ENCODE results near the gene PGA3. TPM values are rescaled to one million over a fixed set of nuclear protein-coding genes. Genes with fewer than 3 reads are reported as not detected.
A peak's percentile ranks its signal among the peaks of the same experiment; 100 is the strongest.
"Not testable (repeated sequence)": the region's sequence is repeated elsewhere in the genome, so short reads cannot be mapped to it uniquely, and the experiment has no call there.

PGA3 gene
- total and polyA plus RNA-seq, 7 donors, result 0.06 to 25.2 (median 2.5) TPM; not detected in 2

- Histone ChIP-seq H3K27me3 (no peaks in the 10 kb centered on the region), H3K4me3 (peak overlapping the region; percentile 55 to 95 (median 74)), H3K27ac (peak overlapping the region; percentile 91 to 99 (median 98)), H3K4me1 (peaks cover 0 to 43% (median 35%) of the 10 kb centered on the region in 4 donors), H3K36me3 (no peaks in the 10 kb centered on the region), H3K9me3 (no peaks in the 10 kb centered on the region)
- intact Hi-C loops (cut with DNase I), result loop anchor here (5.0 kb wide), 1 partner anchor 320 kb away; the partner anchor contains the start of gene CCDC86
- TF ChIP-seq CTCF (IDR thresholded peaks at IDR 0.05), result no peak
- TF ChIP-seq POLR2A (IDR thresholded peaks at IDR 0.05), result no peak
- TF ChIP-seq POLR2AphosphoS5 (IDR thresholded peaks at IDR 0.05), result no peak
- TF ChIP-seq EP300 (IDR thresholded peaks at IDR 0.05), result no peak
- DNase-seq, result peak; percentile 37
- whole genome bisulfite sequencing, 2 donors, result 78 to 81% methylated on average over 8 of the region's 8 CpGs
Measured at GRCh38 chr11:61162092-61162941, 41.0 kb upstream of the PGA3 start.

GRCh38 chr11:61163021-61163420 is 40.3 kb upstream of the PGA3 start:
- H3K27me3 ChIP-seq, result no peaks in the 10 kb centered on the region
- WGBS, 2 donors, result 87 to 94% methylated on average over 4 of the region's 4 CpGs
- no peaks in the 10 kb centered on the region for H3K36me3 ChIP-seq
- no peak overlapping the region for H3K4me3 ChIP-seq
- intact Hi-C loops (cut with DNase I), result loop anchor here (5.0 kb wide), 1 partner anchor 321 kb away; the partner anchor contains the start of gene CCDC86
- no peak overlapping the region for H3K27ac ChIP-seq
- peak; percentile 22 for DNase-seq
- peaks cover 0 to 38% (median 33%) of the 10 kb centered on the region in 4 donors for H3K4me1 ChIP-seq
- H3K9me3 ChIP-seq, result no peaks in the 10 kb centered on the region
- TF ChIP-seq POLR2A (IDR thresholded peaks at IDR 0.05) (no peak), EP300 (IDR thresholded peaks at IDR 0.05) (no peak)

- no peaks in the 10 kb centered on the region for H3K9me3 ChIP-seq
- DNase-seq, result peak; percentile 62
- intact Hi-C loops (cut with DNase I), result loop anchor here (5.0 kb wide), 1 partner anchor 322 kb away; the partner anchor contains the start of gene CCDC86
- H3K4me3 ChIP-seq, result no peak overlapping the region
- peak overlapping the region in 2 of 4 donors; percentile 12 to 18 for H3K27ac ChIP-seq
- no peaks in the 10 kb centered on the region for H3K27me3 ChIP-seq
- TF ChIP-seq CTCF (IDR thresholded peaks at IDR 0.05) (no peak), POLR2AphosphoS5 (IDR thresholded peaks at IDR 0.05) (no peak), EP300 (IDR thresholded peaks at IDR 0.05) (no peak), POLR2A (IDR thresholded peaks at IDR 0.05) (no peak)
- H3K4me1 ChIP-seq, result peaks cover 0 to 29% (median 26%) of the 10 kb centered on the region in 4 donors
- 73 to 79% methylated on average over 13 of the region's 13 CpGs for WGBS, 2 donors
- H3K36me3 ChIP-seq, result no peaks in the 10 kb centered on the region
Measured at GRCh38 chr11:61163714-61164605, 39.4 kb upstream of the PGA3 start.

- intact Hi-C loops (cut with DNase I), result loop anchor here (5.0 kb wide), 1 partner anchor 323 kb away; the partner anchor contains the start of gene CCDC86
- TF ChIP-seq CTCF (IDR thresholded peaks at IDR 0.05), result no peak
- TF ChIP-seq POLR2A (IDR thresholded peaks at IDR 0.05), result no peak
- H3K36me3 ChIP-seq, result no peaks in the 10 kb centered on the region
- H3K9me3 ChIP-seq, result no peaks in the 10 kb centered on the region
- no peak overlapping the region for H3K4me3 ChIP-seq
- H3K27me3 ChIP-seq, result no peaks in the 10 kb centered on the region
- peak overlapping the region in 1 of 4 donors; percentile 12 for H3K27ac ChIP-seq
- no peak for DNase-seq
- H3K4me1 ChIP-seq, result peaks cover 0 to 21% (median 19%) of the 10 kb centered on the region in 4 donors
- WGBS, 2 donors, result 55 to 71% methylated on average over 13 of the region's 13 CpGs
Measured at GRCh38 chr11:61164606-61165424, 38.5 kb upstream of the PGA3 start.

- H3K9me3 ChIP-seq; H3K36me3 ChIP-seq; DNase-seq; intact Hi-C loops (cut with DNase I); H3K27me3 ChIP-seq; H3K27ac ChIP-seq; H3K4me3 ChIP-seq: not testable (repeated sequence)
- peaks cover 0 to 11% (median 9%) of the 10 kb centered on the region in 4 donors for H3K4me1 ChIP-seq
- WGBS, 2 donors, result 16 to 71% methylated on average over 3 of the region's 7 CpGs
Measured at GRCh38 chr11:61165785-61166184, 37.5 kb upstream of the PGA3 start.

GRCh38 chr11:61166331-61166730 is 37.0 kb upstream of the PGA3 start:
- H3K9me3 ChIP-seq; H3K36me3 ChIP-seq; H3K27me3 ChIP-seq; H3K4me3 ChIP-seq; H3K27ac ChIP-seq; H3K4me1 ChIP-seq; intact Hi-C loops (cut with DNase I): not testable (repeated sequence)
- peak; percentile 35 for DNase-seq
- WGBS, 2 donors, result 92 to 96% methylated on average over 26 of the region's 31 CpGs
